H1 (cell line): Measurements from ENCODE around the gene ACSL3. TPM values are rescaled to one million over a fixed set of nuclear protein-coding genes. Genes with fewer than 3 reads are reported as not detected.

Experiments
- CTCF ChIA-PET: fragments of 300-600 bp; sonication (Branson Sonifier 250); formaldehyde crosslinking; loops from one replicate; lab custom pipeline; 2021; ENCODE audit not compliant: partially characterized antibody; lab: Charles Lee
- POLR2A ChIA-PET: fragments of 300-600 bp; sonication (Branson Sonifier 250); formaldehyde crosslinking; loops from one replicate; lab custom pipeline; 2021; ENCODE audit warnings: inconsistent platforms; ENCODE audit not compliant: partially characterized antibody; lab: Charles Lee
- DNase-seq, 2 experiments: peaks; one replicate each; pipeline versions ENCODE4 v3.0.0 to v3.0.0-alpha.2; 2010 to 2022; ENCODE audit warnings: low spot score in 2 of 2, low read depth in 1 of 2, mixed read lengths in 1 of 2
- FAIRE-seq: peaks from 2 replicates; lab custom pipeline; 2011; peaks lifted over from hg19 to GRCh38; lab: Jason Lieb, UNC
- H2AFZ ChIP-seq: 2 replicates; pipeline ENCODE4 v1.8.1; 2012; ENCODE audit warnings: low read length, inconsistent platforms
- H2AK5ac ChIP-seq: 2 replicates; pipeline ENCODE4 v1.6.1; 2013; ENCODE audit warnings: low read depth, low read length
- H2BK120ac ChIP-seq: replicated peaks from 2 replicates; pipeline ENCODE3; 2013; ENCODE audit warnings: low read depth, low read length, inconsistent platforms
- H2BK12ac ChIP-seq: 2 replicates; pipeline ENCODE4 v1.6.1; 2013; ENCODE audit warnings: low read depth, low read length
- H2BK15ac ChIP-seq: 2 replicates; pipeline ENCODE4 v1.6.1; 2013; ENCODE audit warnings: low read length
- H2BK20ac ChIP-seq: 2 replicates; pipeline ENCODE4 v1.6.1; 2013; ENCODE audit warnings: low read length
- H2BK5ac ChIP-seq: 2 replicates; pipeline ENCODE4 v1.6.1; 2013; ENCODE audit warnings: low read depth, low read length
- H3K14ac ChIP-seq: 2 replicates; pipeline ENCODE4 v1.6.1; 2013; ENCODE audit warnings: inconsistent platforms; ENCODE audit not compliant: insufficient read length
- H3K18ac ChIP-seq: 2 replicates; pipeline ENCODE4 v1.6.1; 2013; ENCODE audit warnings: low read length; ENCODE audit errors: extremely low read depth
- H3K23ac ChIP-seq: 2 replicates; pipeline ENCODE4 v1.6.1; 2013; ENCODE audit warnings: inconsistent platforms; ENCODE audit not compliant: insufficient read length
- H3K23me2 ChIP-seq: 2 replicates; pipeline ENCODE4 v1.6.1; 2013; ENCODE audit warnings: low read depth, low read length
- H3K27ac ChIP-seq: 2 replicates; pipeline ENCODE4 v1.6.1; 2011; ENCODE audit warnings: low read depth, low read length, inconsistent platforms
- H3K27me3 ChIP-seq, 4 experiments: replicated peaks in 1 of 4; 1 replicate in 1 of 4; 2 replicates in 3 of 4; pipeline versions ENCODE4 v1.6.1 to v1.8.1; 2011 to 2013; ENCODE audit warnings: low read length in 3 of 4, mild to moderate bottlenecking in 3 of 4, inconsistent platforms in 2 of 4, mixed read lengths in 2 of 4, moderate library complexity in 1 of 4; ENCODE audit not compliant: control insufficient read depth in 3 of 4, insufficient read depth in 3 of 4; ENCODE audit errors: extremely low read depth in 1 of 4
- H3K36me3 ChIP-seq, 4 experiments: 2 replicates each; pipeline versions ENCODE4 v1.6.1 to v1.8.1; 2011 to 2013; ENCODE audit warnings: mild to moderate bottlenecking in 4 of 4, low read length in 3 of 4, moderate library complexity in 2 of 4, control low read depth in 1 of 4, inconsistent platforms in 1 of 4; ENCODE audit not compliant: insufficient read depth in 4 of 4, control insufficient read depth in 2 of 4
- H3K4ac ChIP-seq: replicated peaks from 2 replicates; pipeline ENCODE3; 2013; ENCODE audit warnings: low read length, low read depth, mixed read lengths, inconsistent platforms; ENCODE audit not compliant: insufficient read length
- H3K4me1 ChIP-seq, 4 experiments: replicated peaks in 1 of 4; 1 replicate in 1 of 4; 2 replicates in 3 of 4; pipeline versions ENCODE4 v1.6.1 to v1.8.1; 2011 to 2013; ENCODE audit warnings: low read length in 3 of 4, inconsistent platforms in 2 of 4, mixed read lengths in 1 of 4; ENCODE audit not compliant: insufficient read depth in 4 of 4, control insufficient read depth in 3 of 4
- H3K4me2 ChIP-seq, 2 experiments: 2 replicates each; pipeline versions ENCODE4 v1.6.1 to v1.8.1; 2011 to 2013; ENCODE audit warnings: low read depth in 2 of 2, low read length in 2 of 2, control low read depth in 1 of 2, inconsistent platforms in 1 of 2, mild to moderate bottlenecking in 1 of 2; ENCODE audit not compliant: insufficient read depth in 1 of 2
- H3K4me3 ChIP-seq, 4 experiments: fragments of 200-600, 300-600 bp in 1 of 4; sonication (generic), shearing (Covaris generic), sonication (Bioruptor Twin) in 1 of 4; 2 replicates each; pipeline versions ENCODE4 v1.5.1 to v1.8.1; 2011 to 2016; ENCODE audit warnings: low read length in 4 of 4, low read depth in 3 of 4, control low read depth in 2 of 4, inconsistent platforms in 2 of 4, mild to moderate bottlenecking in 2 of 4, mixed read lengths in 1 of 4, moderate library complexity in 1 of 4; ENCODE audit not compliant: insufficient read depth in 2 of 4; ENCODE audit errors: extremely low read depth in 1 of 4
- H3K56ac ChIP-seq: replicated peaks from 2 replicates; pipeline ENCODE3; 2013; ENCODE audit warnings: low read depth, mild to moderate bottlenecking, mixed read lengths, low read length, inconsistent platforms; ENCODE audit not compliant: insufficient read length
- H3K79me1 ChIP-seq: 2 replicates; pipeline ENCODE4 v1.6.1; 2013; ENCODE audit warnings: low read depth, low read length, control low read depth
- H3K79me2 ChIP-seq, 2 experiments: 2 replicates each; pipeline versions ENCODE4 v1.6.1 to v1.8.1; 2012 to 2013; ENCODE audit warnings: low read length in 2 of 2, mild to moderate bottlenecking in 2 of 2, inconsistent platforms in 1 of 2; ENCODE audit not compliant: insufficient read depth in 2 of 2, control insufficient read depth in 1 of 2
- H3K9ac ChIP-seq, 4 experiments: replicated peaks in 1 of 4; 1 replicate in 1 of 4; 2 replicates in 3 of 4; pipeline versions ENCODE4 v1.6.1 to v1.8.1; 2011 to 2013; ENCODE audit warnings: low read depth in 3 of 4, low read length in 3 of 4, control low read depth in 2 of 4, mild to moderate bottlenecking in 2 of 4, moderate library complexity in 2 of 4, inconsistent platforms in 1 of 4; ENCODE audit errors: extremely low read depth in 1 of 4
- H3K9me3 ChIP-seq, 2 experiments: 2 replicates each; pipeline versions ENCODE4 v1.6.1 to v1.8.1; 2012 to 2013; ENCODE audit warnings: mild to moderate bottlenecking in 2 of 2, moderate library complexity in 2 of 2, control low read depth in 1 of 2, inconsistent platforms in 1 of 2, low read depth in 1 of 2, low read length in 1 of 2, mixed read lengths in 1 of 2; ENCODE audit not compliant: insufficient read depth in 2 of 2
- H4K20me1 ChIP-seq, 2 experiments: replicated peaks in 1 of 2; 2 replicates each; pipeline versions ENCODE3 to v1.8.1; 2011 to 2013; ENCODE audit warnings: inconsistent platforms in 2 of 2, low read length in 2 of 2, mild to moderate bottlenecking in 1 of 2; ENCODE audit not compliant: insufficient read depth in 2 of 2, control insufficient read depth in 1 of 2
- H4K5ac ChIP-seq: 2 replicates; pipeline ENCODE4 v1.6.1; 2013; ENCODE audit warnings: low read length, low read depth, mixed read lengths, inconsistent platforms; ENCODE audit not compliant: insufficient read length
- H4K8ac ChIP-seq: 2 replicates; pipeline ENCODE4 v1.8.0; 2013; ENCODE audit warnings: mild to moderate bottlenecking, moderate library complexity, low read length, inconsistent platforms; ENCODE audit not compliant: insufficient read depth; ENCODE audit errors: extremely low read depth
- H4K91ac ChIP-seq: replicated peaks from 2 replicates; pipeline ENCODE3; 2013; ENCODE audit warnings: low read length, mixed read lengths, inconsistent platforms; ENCODE audit not compliant: insufficient read length
- GABPA ChIP-seq: IDR thresholded peaks from 2 replicates; pipeline ENCODE4 v1.6.1; 2011; ENCODE audit warnings: mild to moderate bottlenecking, low read length, moderate library complexity, borderline replicate concordance; ENCODE audit not compliant: insufficient read depth
- SP2 ChIP-seq: IDR thresholded peaks from 2 replicates; pipeline ENCODE4 v1.6.1; 2012; ENCODE audit warnings: mild to moderate bottlenecking, low read length, inconsistent platforms
- WGBS, 2 experiments: shearing (Covaris generic) in 1 of 2; methylation state at CpG; one replicate each; pipeline versions ENCODE4 v1.1.6 to v1.1.7; 2013 to 2015; ENCODE audit warnings: low lambda C conversion rate in 2 of 2, mixed read lengths in 2 of 2, inconsistent platforms in 1 of 2, low coverage in 1 of 2, missing lambda C conversion rate in 1 of 2; ENCODE audit not compliant: insufficient replicate concordance in 2 of 2, insufficient coverage in 1 of 2, insufficient read length in 1 of 2; ENCODE audit errors: extremely low coverage in 1 of 2, missing lambda C conversion rate in 1 of 2; 5-methylcytosine and 5-hydroxymethylcytosine counted together
- polyA plus RNA-seq, 7 experiments: library from polyadenylated mRNA; depleted of rRNA in 3 of 7; stranded (reverse) in 5 of 7; unstranded in 2 of 7; fragments of >200 nt in 5 of 7; fragments of 200-250 nt in 2 of 7; gene quantifications; 1 replicate in 5 of 7; 2 replicates in 1 of 7; 4 replicates in 1 of 7; pipeline versions ENCODE4 v1.2.1 to v1.2.3, GENCODE V29; 2011 to 2013; ENCODE audit warnings: missing spikeins in 2 of 7, mixed read lengths in 2 of 7
- total RNA-seq: library from RNA; stranded (reverse); fragmentation: NEBNext Ultra II Directional; extraction: Animal tissue kit (Norgen Biotek cat#: 25700); gene quantifications from 2 replicates; pipeline ENCODE4 v1.2.1, GENCODE V29; 2021

ACSL3 gene
- total and polyA plus RNA-seq, 2 of the 8 experiments (the other 6 are each of a cell fraction or from before 2014, with no cell fraction given): 37.5 to 98.1 TPM

- POLR2A ChIA-PET: no interaction called here
- H4K5ac ChIP-seq: no peak overlapping the region
These were observed 124.1 kb downstream of the ACSL3 start for GRCh38 chr2:222984908-222985307.

More at GRCh38 chr2:222984908-222985307, 124.1 kb downstream of the ACSL3 start:
- Histone ChIP-seq H4K20me1 (no peaks in the 10 kb centered on the region), H2BK5ac (no peak overlapping the region), H3K23ac (no peak overlapping the region), H3K23me2 (no peaks in the 10 kb centered on the region), H3K4me2 (no peak overlapping the region), H2BK20ac (no peak overlapping the region), H3K79me1 (no peaks in the 10 kb centered on the region), H3K36me3 (no peaks in the 10 kb centered on the region), H3K18ac (no peak overlapping the region), H3K9ac (no peak overlapping the region), H3K79me2 (no peaks in the 10 kb centered on the region), H4K91ac (no peak overlapping the region), H3K4me3 (no peak overlapping the region), H3K27me3 (peaks cover 0 to 1% (median 0%) of the 10 kb centered on the region in 4 experiments; a peak in 1 of 7 replicates), H3K27ac (no peak overlapping the region), H3K4ac (no peak overlapping the region), H2AK5ac (no peak overlapping the region), H3K56ac (no peak overlapping the region), H3K9me3 (peaks cover 12 to 20% of the 10 kb centered on the region in 2 experiments), H4K8ac (no peak overlapping the region), H2AFZ (no peak overlapping the region), H3K4me1 (peaks cover 0 to 3% (median 1%) of the 10 kb centered on the region in 4 experiments; a peak in 3 of 7 replicates), H2BK15ac (no peak overlapping the region), H2BK120ac (no peak overlapping the region), H2BK12ac (no peak overlapping the region), H3K14ac (no peak overlapping the region)
- WGBS, 2 experiments: 89% methylated on average over 2 of the region's 2 CpGs; no CpG with 5 or more reads in 1 of the 2 experiments
- DNase-seq (no peak), FAIRE-seq (no peak)
- TF ChIP-seq GABPA (no peak), SP2 (no peak)
- CTCF ChIA-PET: interaction anchor here (2.4 kb wide), 1 partner anchor 13 kb away, joined by 9 read pairs; no protein-coding TSS in a partner anchor
